ENCODE results near the gene EMC10. TPM values are rescaled to one million over a fixed set of nuclear protein-coding genes. Genes with fewer than 3 reads are reported as not detected.

Gene EMC10
- total RNA-seq, 4 donors from 2014 or later: 139 to 250 (median 214) TPM

- DNase-seq: peak in 1 of 2 donors; percentile 49
- intact Hi-C loops (cut with DNase I): no loop called here
- no peaks in the 10 kb centered on the region for H3K27me3 ChIP-seq
Measured at GRCh38 chr19:50486823-50487515, 10.7 kb downstream of the EMC10 start.

GRCh38 chr19:50488389-50489194 lies 12.3 kb downstream of the EMC10 start:
- intact Hi-C loops (cut with DNase I): no loop called here
- 20 to 22% methylated on average over 13 of the region's 13 CpGs for WGBS, 2 donors
- DNase-seq: no peak
- no peaks in the 10 kb centered on the region for H3K9me3 ChIP-seq
- H3K27me3 ChIP-seq: no peaks in the 10 kb centered on the region
- H3K4me1 ChIP-seq: peaks cover 0 to 6% of the 10 kb centered on the region in 2 donors
- H3K36me3 ChIP-seq: no peaks in the 10 kb centered on the region
- TF ChIP-seq POLR2A (IDR thresholded peaks at IDR 0.05): no peak
- TF ChIP-seq, protein P1, sequence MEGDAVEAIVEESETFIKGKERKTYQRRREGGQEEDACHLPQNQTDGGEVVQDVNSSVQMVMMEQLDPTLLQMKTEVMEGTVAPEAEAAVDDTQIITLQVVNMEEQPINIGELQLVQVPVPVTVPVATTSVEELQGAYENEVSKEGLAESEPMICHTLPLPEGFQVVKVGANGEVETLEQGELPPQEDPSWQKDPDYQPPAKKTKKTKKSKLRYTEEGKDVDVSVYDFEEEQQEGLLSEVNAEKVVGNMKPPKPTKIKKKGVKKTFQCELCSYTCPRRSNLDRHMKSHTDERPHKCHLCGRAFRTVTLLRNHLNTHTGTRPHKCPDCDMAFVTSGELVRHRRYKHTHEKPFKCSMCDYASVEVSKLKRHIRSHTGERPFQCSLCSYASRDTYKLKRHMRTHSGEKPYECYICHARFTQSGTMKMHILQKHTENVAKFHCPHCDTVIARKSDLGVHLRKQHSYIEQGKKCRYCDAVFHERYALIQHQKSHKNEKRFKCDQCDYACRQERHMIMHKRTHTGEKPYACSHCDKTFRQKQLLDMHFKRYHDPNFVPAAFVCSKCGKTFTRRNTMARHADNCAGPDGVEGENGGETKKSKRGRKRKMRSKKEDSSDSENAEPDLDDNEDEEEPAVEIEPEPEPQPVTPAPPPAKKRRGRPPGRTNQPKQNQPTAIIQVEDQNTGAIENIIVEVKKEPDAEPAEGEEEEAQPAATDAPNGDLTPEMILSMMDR (IDR thresholded peaks at IDR 0.05): no peak
- no peak overlapping the region for H3K27ac ChIP-seq
- H3K4me3 ChIP-seq (replicated peaks in 1 of 3): no peak overlapping the region

More at GRCh38 chr19:50486823-50487515, 10.7 kb downstream of the EMC10 start:
- H3K4me1 ChIP-seq: no peaks in the 10 kb centered on the region
- H3K4me3 ChIP-seq (replicated peaks in 1 of 3): no peak overlapping the region
- no peak overlapping the region for H3K27ac ChIP-seq
- H3K9me3 ChIP-seq: no peaks in the 10 kb centered on the region
- peaks cover 10 to 15% of the 10 kb centered on the region in 2 donors for H3K36me3 ChIP-seq
- 73 to 79% methylated on average over 18 of the region's 18 CpGs for WGBS, 2 donors
- TF ChIP-seq, protein P1 (IDR thresholded peaks at IDR 0.05): peak in 3 of 6 experiments; percentile 29 to 47 (median 39)
- TF ChIP-seq POLR2A (IDR thresholded peaks at IDR 0.05): no peak

DNA sequence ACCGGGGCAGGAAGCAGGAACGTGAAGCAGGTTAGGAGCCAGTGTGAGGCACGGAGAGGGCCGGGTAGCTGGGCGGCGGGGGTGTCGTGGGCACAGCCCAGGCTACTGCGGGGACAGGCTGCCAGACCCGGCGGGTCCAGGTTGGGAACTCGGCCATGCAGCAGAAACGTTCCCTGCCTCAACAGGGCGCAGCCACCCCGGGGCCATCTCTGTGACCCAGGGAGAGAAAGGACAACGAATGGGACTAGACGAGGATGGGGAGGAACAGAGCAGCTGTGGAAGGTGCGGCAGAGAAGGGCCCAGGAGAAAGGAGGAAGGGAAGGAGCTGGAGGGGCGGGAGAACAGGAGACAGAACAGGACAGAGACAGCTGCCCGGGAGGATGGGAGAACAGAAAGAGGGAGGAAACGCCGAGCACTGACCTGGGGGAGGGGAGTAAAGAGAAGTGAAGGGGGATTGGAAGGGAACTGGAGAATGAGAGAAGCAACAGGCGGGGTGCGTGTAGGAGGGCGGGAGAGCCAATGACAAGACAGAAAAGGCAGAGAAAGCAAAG lies 13.2 kb downstream of the EMC10 start:
- TF ChIP-seq POLR2A (IDR thresholded peaks at IDR 0.05): no peak
- TF ChIP-seq, protein P1 (IDR thresholded peaks at IDR 0.05): no peak
- Histone ChIP-seq H3K4me3 (replicated peaks in 1 of 3) (no peak overlapping the region), H3K27me3 (no peaks in the 10 kb centered on the region), H3K4me1 (peaks cover 0 to 6% of the 10 kb centered on the region in 2 donors), H3K9me3 (no peaks in the 10 kb centered on the region), H3K27ac (no peak overlapping the region), H3K36me3 (no peaks in the 10 kb centered on the region)
- WGBS, 2 donors: 46 to 49% methylated on average over 24 of the region's 24 CpGs
- no peak for DNase-seq
- intact Hi-C loops (cut with DNase I): no loop called here

DNA sequence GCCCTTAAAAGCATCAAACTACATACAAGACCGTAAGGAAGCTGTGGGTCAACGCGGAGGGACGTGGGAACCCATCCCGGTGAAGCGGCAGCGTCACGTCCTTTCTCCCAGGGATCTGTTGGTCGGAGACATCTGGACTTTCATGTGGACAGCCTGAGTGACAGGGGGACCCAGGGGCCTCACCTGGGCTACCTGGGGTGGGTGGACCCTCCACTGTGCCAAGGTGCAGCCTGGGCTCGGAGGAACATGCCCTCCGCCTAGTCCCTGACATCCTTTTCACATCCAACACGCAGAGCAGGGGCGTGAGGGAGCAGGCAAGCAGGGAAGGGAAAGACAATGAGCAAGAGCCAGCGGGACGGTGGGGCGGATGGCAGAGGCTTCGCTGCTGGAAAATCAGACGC lies 14.1 kb downstream of the EMC10 start:
- no peaks in the 10 kb centered on the region for H3K27me3 ChIP-seq

More for the DNA sequence above, 14.1 kb downstream of the EMC10 start:
- H3K36me3 ChIP-seq: no peaks in the 10 kb centered on the region
- WGBS, 2 donors: 94 to 95% methylated on average over 18 of the region's 18 CpGs
- peaks cover 0 to 6% of the 10 kb centered on the region in 2 donors for H3K4me1 ChIP-seq
- no peak for DNase-seq
- intact Hi-C loops (cut with DNase I): no loop called here
- no peaks in the 10 kb centered on the region for H3K9me3 ChIP-seq
- H3K4me3 ChIP-seq (replicated peaks in 1 of 3): no peak overlapping the region
- no peak for TF ChIP-seq POLR2A (IDR thresholded peaks at IDR 0.05)
- TF ChIP-seq, protein P1 (IDR thresholded peaks at IDR 0.05): no peak
- H3K27ac ChIP-seq: no peak overlapping the region

Data from thyroid gland (tissue), 4 donors.